HUDEP-2 (cell line): ENCODE measurements around the gene GPR152.
A peak's percentile ranks its signal among the peaks of the same experiment; 100 is the strongest.
"Not testable (repeated sequence)": the region's sequence is repeated elsewhere in the genome, so short reads cannot be mapped to it uniquely, and the experiment has no call there.

Experiments used
- DNase-seq, 76 experiments: peaks; one replicate each; lab custom pipeline; 2025; ENCODE audit not compliant: unreplicated experiment in 76 of 76; lab: John Stamatoyannopoulos, UW

The GPR152 gene

GRCh38 chr11:67415501-67416304, 36.8 kb downstream of the GPR152 start, which contains the start of gene CARNS1:
Gene CARNS1, plus strand, starts transcription at chr11:67415678. Its CDS starts 522 bp downstream, at chr11:67416200.
- DNase-seq = peak in 8 of 76 experiments; percentile 19 to 55 (median 32)

GRCh38 chr11:67413266-67413849, 39.2 kb downstream of the GPR152 start:
- peak in 71 of 76 experiments; percentile 17 to 83 (median 59) for DNase-seq

GRCh38 chr11:67412495-67413179, 39.9 kb downstream of the GPR152 start:
- no peak for DNase-seq

GRCh38 chr11:67411785-67412152, 40.8 kb downstream of the GPR152 start:
- peak in 6 of 76 experiments; percentile 10 to 23 (median 18) for DNase-seq

- DNase-seq = no peak
These were observed 41.3 kb downstream of the GPR152 start for GRCh38 chr11:67410984-67411784.

- DNase-seq = no peak
These were observed 42.1 kb downstream of the GPR152 start for GRCh38 chr11:67410369-67410831.

- no peak for DNase-seq
These were observed 42.7 kb downstream of the GPR152 start for GRCh38 chr11:67409781-67410368.

GRCh38 chr11:67409261-67409666, 43.3 kb downstream of the GPR152 start:
- no peak for DNase-seq

- peak in 31 of 76 experiments; percentile 10 to 66 (median 31) for DNase-seq
These were observed 43.9 kb downstream of the GPR152 start for GRCh38 chr11:67408437-67409200.

GRCh38 chr11:67407688-67408163, 44.8 kb downstream of the GPR152 start:
- DNase-seq = no peak

- no peak for DNase-seq
These were observed 45.4 kb downstream of the GPR152 start for GRCh38 chr11:67406969-67407687.

GRCh38 chr11:67406420-67406968, 46.0 kb downstream of the GPR152 start:
- DNase-seq = no peak

GRCh38 chr11:67405688-67406339, 46.7 kb downstream of the GPR152 start:
- DNase-seq = no peak

- DNase-seq = no peak
These were observed 47.3 kb downstream of the GPR152 start for GRCh38 chr11:67405196-67405567.

- peak in 6 of 76 experiments; percentile 13 to 34 (median 24) for DNase-seq
These were observed 47.9 kb downstream of the GPR152 start for GRCh38 chr11:67404515-67405195.

- DNase-seq = not testable (repeated sequence)
These were observed 49.4 kb downstream of the GPR152 start for GRCh38 chr11:67403085-67403484.

GRCh38 chr11:67402192-67402839, 50.2 kb downstream of the GPR152 start:
- not testable (repeated sequence) for DNase-seq
